CD4-positive, alpha-beta T cell treated with Interferon alpha-2 for 1 hour (primary cell): ENCODE measurements around the gene SIRT3.
A peak's percentile ranks its signal among the peaks of the same experiment; 100 is the strongest.
"Not testable (repeated sequence)": the region's sequence is repeated elsewhere in the genome, so short reads cannot be mapped to it uniquely, and the experiment has no call there.

Source experiments
- DNase-seq, 2 donors: peaks; one replicate each; pipeline ENCODE4 v3.0.0-alpha.2; 2020 to 2022

Gene SIRT3

GRCh38 chr11:238346-238745 lies 2.2 kb upstream of the SIRT3 start:
- not testable (repeated sequence) for DNase-seq

- peak; percentile 85 to 88 for DNase-seq
Measured at GRCh38 chr11:236774-237767, 929 bp upstream of the SIRT3 start, which contains the start of gene PSMD13. PSMD13 (plus strand) TSS chr11:236976; CDS start chr11:237050, 74 bp downstream.

GRCh38 chr11:235609-235996 lies 539 bp downstream of the SIRT3 start:
- peak in 1 of 2 donors; percentile 52 for DNase-seq

DNA sequence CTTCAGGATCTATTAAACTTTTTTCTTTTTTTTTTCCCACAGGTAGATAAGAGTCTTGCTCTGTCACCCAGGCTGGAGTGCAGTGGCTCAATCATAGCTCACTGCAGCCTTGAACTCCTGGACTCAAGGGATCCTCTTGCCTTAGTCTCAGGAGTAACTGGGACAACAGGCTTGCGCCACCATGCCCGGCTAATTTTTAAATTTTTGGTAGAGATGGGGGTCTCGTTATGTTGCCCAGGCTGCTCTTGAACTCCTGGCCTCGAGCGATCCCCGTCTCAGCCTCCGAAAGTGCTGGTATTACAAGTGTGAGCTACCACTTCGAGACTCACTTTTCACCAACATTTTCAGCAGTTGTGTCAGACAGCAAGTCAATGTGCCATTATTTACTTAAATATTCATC lies 962 bp downstream of the SIRT3 start:
- no peak for DNase-seq

- no peak for DNase-seq
Measured at GRCh38 chr11:232783-233565, 3.2 kb downstream of the SIRT3 start.

DNA sequence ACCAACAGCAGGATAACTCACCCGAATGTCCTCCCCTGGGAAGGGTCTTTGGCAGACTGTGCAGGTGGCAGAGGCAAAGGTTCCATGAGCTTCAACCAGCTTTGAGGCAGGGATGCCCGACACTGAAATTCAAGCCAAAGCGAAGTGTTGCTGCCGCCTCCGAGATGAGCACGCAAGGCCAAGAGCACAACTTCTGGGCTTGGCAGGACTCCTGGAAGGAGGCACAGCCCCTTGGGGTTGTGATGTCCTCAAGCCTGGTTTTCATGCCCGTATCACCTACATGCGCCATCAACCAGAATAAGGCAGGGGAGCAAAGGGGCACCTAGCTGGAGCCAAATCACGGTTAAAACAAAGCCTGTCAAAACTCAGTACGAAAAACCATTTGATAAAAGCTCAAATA lies 5.7 kb downstream of the SIRT3 start:
- no peak for DNase-seq

GRCh38 chr11:227824-228379 lies 8.2 kb downstream of the SIRT3 start:
- no peak for DNase-seq

- DNase-seq: no peak
Measured at GRCh38 chr11:225734-226453, 10.2 kb downstream of the SIRT3 start.

DNA sequence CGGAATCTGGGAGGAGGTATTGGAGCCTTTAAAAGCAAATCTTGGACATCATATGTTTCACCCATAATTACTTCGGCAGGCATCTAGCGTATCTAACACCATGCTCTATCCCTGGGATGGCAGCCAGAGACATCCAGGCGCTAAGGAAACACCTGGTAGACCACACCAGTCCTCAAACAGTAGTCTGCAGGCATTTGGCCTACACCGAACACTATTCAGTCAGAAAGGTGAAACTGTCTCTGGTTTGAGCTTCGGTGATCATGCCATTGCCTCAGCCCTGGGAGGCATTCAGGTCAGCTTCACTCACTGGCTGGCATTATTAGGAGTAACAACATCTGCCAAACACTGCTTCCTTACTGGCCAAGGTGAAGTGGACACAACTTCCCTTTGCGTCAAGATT lies 11.7 kb downstream of the SIRT3 start:
- DNase-seq: no peak

DNA sequence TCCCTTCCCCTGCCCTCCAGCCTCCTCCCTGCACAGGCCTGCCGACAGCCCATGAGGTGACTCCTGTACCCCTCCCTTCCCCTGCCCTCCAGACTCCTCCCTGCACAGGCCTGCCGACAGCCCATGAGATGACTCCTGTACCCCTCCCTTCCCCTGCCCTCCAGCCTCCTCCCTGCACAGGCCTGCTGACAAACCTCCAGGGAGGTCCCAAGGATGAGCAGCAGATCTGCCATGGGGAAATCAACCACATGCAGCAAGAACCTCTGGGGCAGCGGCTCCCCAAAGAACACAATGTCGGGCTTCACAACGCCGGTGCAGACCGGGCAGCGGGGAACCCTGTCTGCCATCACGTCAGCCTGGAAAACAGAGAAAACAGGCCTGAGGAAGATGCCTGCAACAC lies 12.3 kb downstream of the SIRT3 start:
- no peak for DNase-seq

DNA sequence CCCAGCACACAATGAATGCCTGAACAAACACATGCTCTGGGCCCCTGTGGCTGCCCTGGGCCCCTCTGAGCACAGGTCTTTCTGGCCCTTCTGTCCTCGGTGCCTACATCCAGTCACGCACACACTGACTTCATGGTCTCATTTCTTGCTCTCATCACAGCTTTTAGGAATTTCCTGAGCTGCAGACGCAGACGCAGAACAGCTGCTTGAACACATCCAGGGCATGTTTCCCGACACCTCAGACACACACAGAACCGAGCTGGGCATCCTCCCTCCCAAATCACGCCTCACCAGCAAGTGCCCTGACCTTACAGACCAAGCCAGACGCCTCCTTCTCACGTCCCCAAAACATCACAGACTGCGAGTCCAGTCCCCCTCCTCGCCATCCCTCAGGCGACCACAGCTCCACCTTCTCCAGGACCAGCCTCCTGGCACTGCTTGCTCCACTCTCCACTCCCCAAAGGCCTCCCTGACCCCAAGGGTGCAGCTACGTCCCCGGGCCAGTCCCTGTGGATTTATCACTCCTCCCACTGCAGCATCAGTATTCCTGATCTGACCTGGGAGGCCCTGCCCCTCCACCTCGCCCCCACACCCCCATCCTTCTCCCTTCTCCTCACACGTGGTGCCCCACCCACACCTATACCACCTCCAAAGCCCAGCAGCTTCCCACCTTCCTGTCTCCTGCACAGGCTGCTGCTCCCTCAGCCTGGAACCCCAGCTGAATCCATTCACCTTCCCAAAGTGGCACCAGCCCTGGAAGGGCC lies 12.9 kb downstream of the SIRT3 start:
- DNase-seq: no peak

- no peak for DNase-seq
Measured at GRCh38 chr11:221998-222789, 13.9 kb downstream of the SIRT3 start.

DNA sequence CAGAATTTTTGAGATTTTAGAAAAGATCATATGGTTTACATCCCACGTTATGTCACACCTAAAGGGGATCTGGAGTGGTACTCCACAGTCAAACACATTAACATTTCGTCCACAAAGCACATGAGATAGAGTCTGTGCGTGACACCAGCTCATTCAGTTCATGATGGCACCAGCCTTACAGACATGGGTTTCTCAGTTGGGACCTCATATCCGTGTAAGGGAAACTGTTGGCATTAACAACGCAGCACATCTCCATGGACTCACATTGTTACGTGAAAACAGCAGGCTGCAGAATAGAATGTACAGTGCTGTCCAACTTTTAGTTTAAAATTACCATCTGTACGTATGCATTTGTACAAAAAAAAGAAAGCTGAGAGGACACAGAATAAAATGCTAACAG lies 14.6 kb downstream of the SIRT3 start:
- DNase-seq: no peak

DNA sequence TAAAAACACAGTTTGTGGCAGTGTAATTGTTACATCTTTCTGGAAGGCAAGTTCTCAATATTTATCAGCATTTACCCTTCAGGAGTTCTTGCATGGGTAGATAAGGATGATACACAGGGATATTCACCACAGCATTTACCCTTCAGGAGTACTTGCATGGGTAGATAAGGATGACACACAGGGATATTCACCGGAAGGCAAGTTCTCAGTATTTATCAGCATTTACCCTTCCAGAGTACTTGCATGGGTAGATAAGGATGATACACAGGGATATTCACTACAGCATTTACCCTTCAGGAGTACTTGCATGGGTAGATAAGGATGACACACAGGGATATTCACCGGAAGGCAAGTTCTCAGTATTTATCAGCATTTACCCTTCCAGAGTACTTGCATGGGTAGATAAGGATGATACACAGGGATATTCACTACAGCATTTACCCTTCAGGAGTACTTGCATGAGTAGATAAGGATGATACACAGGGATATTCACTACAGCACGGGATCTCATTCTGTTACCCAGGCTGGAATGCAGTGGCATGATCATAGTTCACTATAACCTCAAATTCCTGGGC lies 15.4 kb downstream of the SIRT3 start:
- DNase-seq: not testable (repeated sequence)

DNA sequence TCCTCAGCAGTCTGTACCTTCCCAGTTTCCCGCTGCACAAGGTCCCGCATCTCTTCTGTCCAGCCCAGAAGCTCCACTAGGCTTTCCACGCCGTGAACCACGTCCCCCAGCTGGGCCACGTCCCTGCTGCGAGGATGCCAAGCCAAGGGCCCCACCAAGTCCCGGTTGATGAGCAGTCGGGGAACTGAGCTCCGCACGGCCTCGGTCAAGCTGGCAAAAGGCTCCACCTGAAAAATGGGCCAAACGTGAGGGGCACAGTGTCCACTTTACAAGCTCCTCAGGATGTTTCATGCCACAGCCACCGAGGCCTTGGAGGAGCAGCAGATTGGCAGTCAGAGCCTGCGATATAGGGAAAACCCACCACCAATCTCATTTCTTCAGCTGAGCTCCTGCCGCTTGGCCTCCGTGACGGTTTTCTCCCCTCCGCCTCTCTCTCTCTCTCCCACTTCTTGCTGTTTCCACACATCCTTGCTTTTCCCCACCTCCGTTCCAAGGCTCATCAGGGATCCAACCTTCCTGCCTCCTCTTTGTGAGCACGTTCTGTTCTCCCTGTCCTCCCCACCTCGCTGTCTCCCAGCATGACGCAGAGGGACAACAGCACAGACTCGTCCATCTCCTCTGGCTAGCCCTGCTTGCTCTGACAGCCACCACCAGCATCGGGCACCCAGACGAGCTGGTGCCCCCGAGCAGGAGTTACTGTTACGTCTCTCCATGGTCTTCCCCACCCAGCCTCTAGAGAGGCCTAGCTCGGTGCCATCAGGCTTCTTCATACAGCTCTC lies 17.1 kb downstream of the SIRT3 start:
- no peak for DNase-seq

- no peak for DNase-seq
Measured at GRCh38 chr11:217704-218103, 18.4 kb downstream of the SIRT3 start.

- no peak for DNase-seq
Measured at GRCh38 chr11:216081-216974, 19.8 kb downstream of the SIRT3 start.

DNA sequence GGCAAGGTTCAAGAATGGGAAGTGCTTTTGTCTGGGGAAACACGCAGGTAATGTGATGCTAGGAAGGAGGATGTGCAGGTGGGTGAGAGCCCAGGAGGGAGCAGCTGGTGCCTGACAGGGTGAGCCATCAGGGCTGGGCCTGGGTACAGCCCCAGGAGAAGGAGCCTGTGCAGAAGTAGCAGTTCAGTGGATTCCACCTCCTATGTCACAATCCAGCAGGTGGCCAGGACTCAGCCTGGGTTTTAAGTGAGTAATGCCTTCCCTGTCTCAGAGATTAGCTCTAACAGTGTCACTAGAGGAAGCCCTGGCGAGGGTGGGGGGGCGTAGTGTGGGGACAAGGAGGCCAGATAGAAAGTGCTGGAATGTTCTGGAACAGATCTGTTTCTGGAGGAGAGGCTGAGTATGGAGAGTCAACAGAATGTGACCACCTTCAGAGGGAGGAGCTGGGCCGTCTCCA lies 20.5 kb downstream of the SIRT3 start:
- DNase-seq: no peak

GRCh38 chr11:214083-214482 lies 22.1 kb downstream of the SIRT3 start:
- no peak for DNase-seq
